BE2C (cell line): ENCODE data around the gene LRRC7.

Experiments
- DNase-seq: peaks from one replicate; pipeline ENCODE4 v3.0.0-alpha.2; 2020
- H3K27me3 ChIP-seq: fragments of 250-450 bp; sonication (Bioruptor Pico); 2 replicates; pipeline ENCODE4 v1.5.1; 2020; ENCODE audit warnings: mild to moderate bottlenecking
- H3K36me3 ChIP-seq: fragments of 250-450 bp; sonication (Bioruptor Pico); 2 replicates; pipeline ENCODE4 v1.5.1; 2020; ENCODE audit warnings: mild to moderate bottlenecking
- H3K4me1 ChIP-seq: fragments of 250-450 bp; sonication (Bioruptor Pico); 2 replicates; pipeline ENCODE4 v1.5.1; 2020
- H3K4me3 ChIP-seq: 2 replicates; pipeline ENCODE4 v1.5.1; 2011; ENCODE audit warnings: low read depth, low read length
- H3K9me3 ChIP-seq: fragments of 250-450 bp; sonication (Bioruptor Pico); 2 replicates; pipeline ENCODE4 v1.5.1; 2020
- TF ChIP-seq, protein P1 (sequence below): IDR thresholded peaks from 2 replicates; pipeline ENCODE4 v1.5.1; 2012; ENCODE audit warnings: mild to moderate bottlenecking, low read depth, low read length

The LRRC7 gene

DNA sequence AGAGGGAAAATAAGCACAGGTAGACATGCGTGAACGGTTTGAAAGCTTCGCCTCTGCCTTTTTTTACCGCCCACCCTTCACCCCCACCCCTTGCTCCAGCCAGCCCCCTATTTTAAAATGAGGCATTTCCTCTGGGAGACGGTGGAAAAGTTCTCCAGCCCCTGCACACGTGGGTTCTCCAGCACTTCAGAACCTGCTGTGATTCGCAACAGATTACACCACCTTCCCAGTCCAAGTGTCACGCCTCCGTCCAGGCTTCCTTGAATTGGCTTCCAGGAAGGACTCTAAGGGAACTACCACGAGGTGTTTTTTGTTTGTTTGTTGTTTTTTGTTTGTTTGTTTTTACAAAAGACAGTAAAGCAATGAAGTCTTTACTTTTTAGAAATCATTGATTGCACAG lies 2.6 kb downstream of the LRRC7 start:
- Histone ChIP-seq H3K9me3 (no peaks in the 10 kb centered on the region), H3K4me3 (no peak overlapping the region), H3K36me3 (no peaks in the 10 kb centered on the region), H3K27me3 (peaks cover 19% of the 10 kb centered on the region), H3K4me1 (no peaks in the 10 kb centered on the region)
- no peak for DNase-seq
- TF ChIP-seq, protein P1, sequence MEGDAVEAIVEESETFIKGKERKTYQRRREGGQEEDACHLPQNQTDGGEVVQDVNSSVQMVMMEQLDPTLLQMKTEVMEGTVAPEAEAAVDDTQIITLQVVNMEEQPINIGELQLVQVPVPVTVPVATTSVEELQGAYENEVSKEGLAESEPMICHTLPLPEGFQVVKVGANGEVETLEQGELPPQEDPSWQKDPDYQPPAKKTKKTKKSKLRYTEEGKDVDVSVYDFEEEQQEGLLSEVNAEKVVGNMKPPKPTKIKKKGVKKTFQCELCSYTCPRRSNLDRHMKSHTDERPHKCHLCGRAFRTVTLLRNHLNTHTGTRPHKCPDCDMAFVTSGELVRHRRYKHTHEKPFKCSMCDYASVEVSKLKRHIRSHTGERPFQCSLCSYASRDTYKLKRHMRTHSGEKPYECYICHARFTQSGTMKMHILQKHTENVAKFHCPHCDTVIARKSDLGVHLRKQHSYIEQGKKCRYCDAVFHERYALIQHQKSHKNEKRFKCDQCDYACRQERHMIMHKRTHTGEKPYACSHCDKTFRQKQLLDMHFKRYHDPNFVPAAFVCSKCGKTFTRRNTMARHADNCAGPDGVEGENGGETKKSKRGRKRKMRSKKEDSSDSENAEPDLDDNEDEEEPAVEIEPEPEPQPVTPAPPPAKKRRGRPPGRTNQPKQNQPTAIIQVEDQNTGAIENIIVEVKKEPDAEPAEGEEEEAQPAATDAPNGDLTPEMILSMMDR = no peak

DNA sequence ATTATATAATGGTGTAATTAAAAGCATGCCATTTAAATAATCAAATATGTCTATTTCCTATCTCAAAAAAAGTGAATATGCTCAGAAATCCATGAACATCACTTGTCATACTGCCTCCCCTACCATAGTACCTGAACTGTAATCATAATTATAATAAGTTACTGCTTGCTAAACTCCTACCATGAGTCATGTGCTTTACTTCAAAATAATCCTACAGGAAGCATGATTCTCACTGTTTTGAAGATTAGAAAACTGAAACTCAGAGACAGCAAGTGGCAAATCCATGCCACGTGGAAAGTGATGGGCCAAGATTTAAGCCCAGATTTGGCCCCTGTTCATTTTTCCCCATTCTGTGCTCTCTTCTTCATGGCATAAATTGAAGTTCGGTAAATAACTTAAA lies 5.2 kb downstream of the LRRC7 start:
- DNase-seq = no peak
- Histone ChIP-seq H3K4me3 (no peak overlapping the region), H3K36me3 (no peaks in the 10 kb centered on the region), H3K9me3 (no peaks in the 10 kb centered on the region), H3K4me1 (no peaks in the 10 kb centered on the region), H3K27me3 (peaks cover 18% of the 10 kb centered on the region)
- TF ChIP-seq, protein P1 = no peak

DNA sequence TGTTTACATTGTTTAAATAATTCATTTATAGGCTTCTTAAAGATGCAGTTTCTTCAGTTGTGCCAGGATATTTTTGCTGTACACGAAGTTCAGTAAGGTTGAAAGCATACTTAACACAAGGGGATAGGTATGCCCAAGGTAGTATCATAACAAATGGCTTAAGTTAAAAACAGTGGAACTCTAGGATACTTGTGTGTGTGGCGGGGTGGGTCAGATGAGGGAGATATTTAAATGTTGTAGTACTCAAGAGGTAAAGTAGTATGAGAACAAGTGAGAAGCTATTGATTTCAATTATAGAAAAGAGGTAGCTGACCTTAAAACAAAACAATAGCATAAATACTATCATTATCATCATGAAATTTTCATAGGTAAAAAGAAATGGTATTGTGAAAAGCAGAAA lies 6.2 kb downstream of the LRRC7 start:
- no peaks in the 10 kb centered on the region for H3K36me3 ChIP-seq
- DNase-seq = no peak
- no peaks in the 10 kb centered on the region for H3K9me3 ChIP-seq
- peaks cover 8% of the 10 kb centered on the region for H3K27me3 ChIP-seq
- H3K4me3 ChIP-seq = no peak overlapping the region
- TF ChIP-seq, protein P1 = no peak
- no peaks in the 10 kb centered on the region for H3K4me1 ChIP-seq

DNA sequence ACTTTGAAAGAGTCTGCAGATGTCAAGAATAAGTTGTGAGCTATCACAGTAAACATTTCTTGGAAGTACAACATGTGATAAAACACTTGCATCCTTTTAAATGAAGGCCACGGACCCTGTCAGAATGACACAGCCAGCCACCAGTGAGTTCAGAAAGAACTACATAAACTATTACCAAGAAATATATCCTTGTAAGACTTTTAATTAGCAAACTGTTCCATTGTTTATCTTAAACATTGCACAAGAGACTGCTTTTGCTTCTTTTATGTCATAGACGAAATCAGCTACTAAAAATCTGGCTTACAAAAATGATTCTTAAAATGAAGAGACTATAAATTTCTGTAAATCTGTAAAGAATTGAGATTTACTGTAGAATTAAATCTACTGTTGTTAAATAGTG lies 17.9 kb downstream of the LRRC7 start:
- Histone ChIP-seq H3K9me3 (no peaks in the 10 kb centered on the region), H3K27me3 (no peaks in the 10 kb centered on the region)
- no peak for DNase-seq

DNA sequence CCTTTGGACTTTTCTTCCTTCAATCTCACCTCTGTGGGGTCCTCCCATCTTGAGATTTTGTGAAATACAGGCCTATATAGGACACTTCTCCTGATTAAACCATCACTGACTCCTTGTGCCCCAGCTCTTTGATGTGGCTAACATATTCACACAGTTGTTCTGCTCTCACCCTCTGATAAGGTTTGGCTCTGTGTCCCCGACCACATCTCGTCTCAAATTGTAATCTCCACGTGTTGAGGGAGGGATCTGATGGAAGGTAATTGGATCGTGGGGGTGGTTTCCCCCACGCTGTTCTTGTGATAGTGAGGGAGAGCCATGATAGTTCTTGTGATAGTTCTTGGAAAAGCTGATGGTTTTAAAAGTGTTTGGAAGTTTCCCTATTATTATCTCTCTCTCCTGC lies 19.7 kb downstream of the LRRC7 start:
- Histone ChIP-seq H3K4me3 (no peak overlapping the region), H3K9me3 (no peaks in the 10 kb centered on the region), H3K27me3 (no peaks in the 10 kb centered on the region), H3K36me3 (no peaks in the 10 kb centered on the region), H3K4me1 (no peaks in the 10 kb centered on the region)
- TF ChIP-seq, protein P1 = no peak
- DNase-seq = no peak

More for the DNA sequence above, 17.9 kb downstream of the LRRC7 start:
- H3K4me3 ChIP-seq = no peak overlapping the region
- H3K4me1 ChIP-seq = no peaks in the 10 kb centered on the region
- H3K36me3 ChIP-seq = no peaks in the 10 kb centered on the region
- TF ChIP-seq, protein P1 = no peak

DNA sequence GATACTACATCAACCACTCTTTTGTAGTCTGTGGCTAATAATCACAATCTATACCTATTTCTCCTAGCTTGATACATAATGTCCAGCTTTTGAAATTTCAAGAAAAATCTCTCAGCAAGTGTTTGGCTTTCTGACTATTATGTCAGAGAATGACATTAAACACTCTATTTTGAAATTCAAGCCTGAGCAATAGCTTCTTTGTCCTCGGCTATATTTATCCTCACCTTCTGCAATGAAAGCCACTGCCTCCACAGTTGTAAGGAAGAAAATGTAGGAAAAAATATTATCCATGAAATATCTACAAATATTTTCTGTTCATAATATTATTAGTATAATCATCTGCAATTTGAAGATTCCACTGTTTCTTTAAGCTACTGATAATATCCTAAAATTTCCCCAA lies 22.1 kb downstream of the LRRC7 start:
- Histone ChIP-seq H3K36me3 (no peaks in the 10 kb centered on the region), H3K27me3 (no peaks in the 10 kb centered on the region), H3K9me3 (no peaks in the 10 kb centered on the region), H3K4me3 (no peak overlapping the region), H3K4me1 (no peaks in the 10 kb centered on the region)
- DNase-seq = no peak
- TF ChIP-seq, protein P1 = no peak
